ENCODE measurements around the gene OTX2. TPM values are rescaled to one million over a fixed set of nuclear protein-coding genes. Genes with fewer than 3 reads are reported as not detected.
A peak's percentile ranks its signal among the peaks of the same experiment; 100 is the strongest.

The OTX2 gene
- total and polyA plus RNA-seq, 2 experiments from 2014 or later = 16.5 to 23.9 TPM

DNA sequence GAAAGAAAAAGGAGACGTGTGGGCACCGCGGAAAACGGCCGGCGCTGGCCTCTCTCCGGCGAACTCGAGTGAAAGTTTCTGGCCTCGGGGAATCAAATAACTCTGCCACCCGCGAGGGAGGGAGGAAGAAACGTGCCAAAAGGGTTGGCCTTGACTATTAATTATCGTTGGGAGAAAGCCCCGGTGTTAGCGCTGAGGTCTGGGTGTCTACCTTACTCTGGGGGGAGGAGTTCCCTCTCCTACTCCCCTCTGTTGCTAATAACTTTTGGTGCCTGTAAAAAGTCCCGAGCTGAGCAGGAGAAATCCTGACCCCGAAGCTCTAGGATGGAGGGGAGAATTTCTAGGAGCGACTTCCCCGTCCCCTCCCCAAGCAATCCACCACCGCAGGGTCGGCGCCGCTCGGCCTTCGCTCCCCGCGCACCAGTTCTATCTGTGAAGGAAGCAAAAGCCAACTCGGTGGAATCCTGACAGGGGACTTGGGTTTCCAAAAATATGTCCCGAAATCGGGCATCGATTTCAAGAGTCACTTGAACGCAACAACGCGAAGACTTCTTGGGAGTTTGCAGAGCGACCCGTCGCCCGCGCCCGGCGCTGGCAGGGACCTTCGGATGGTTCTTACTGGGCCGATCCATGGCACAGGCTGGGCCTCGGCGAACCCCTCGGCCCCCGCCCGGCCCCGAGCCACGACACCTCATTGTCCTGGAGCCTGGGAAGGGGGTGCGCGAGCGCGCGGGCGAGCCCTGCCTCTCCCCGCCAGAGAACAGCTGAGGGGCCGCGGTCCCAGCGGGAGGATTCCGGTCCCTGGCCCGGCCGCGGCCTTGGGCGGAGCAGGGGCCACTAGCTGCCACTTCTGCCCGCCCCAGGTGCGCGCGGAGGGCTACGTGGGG, 1.7 kb downstream of the OTX2 start:
- Histone ChIP-seq H3K36me3 (ENCODE audit: insufficient read depth) (no peaks in the 10 kb centered on the region), H3K27ac (ENCODE audit: low read depth) (no peak overlapping the region), H2AFZ (peak overlapping the region; percentile 72), H4K20me1 (replicated peaks; ENCODE audit: insufficient read depth) (no peaks in the 10 kb centered on the region), H3K27me3 (ENCODE audit: insufficient read depth) (peaks cover 82% of the 10 kb centered on the region), H3K4me1 (ENCODE audit: insufficient read depth) (peaks cover 42% of the 10 kb centered on the region), H3F3A (replicated peaks; ENCODE audit: low read depth) (peaks cover 22% of the 10 kb centered on the region; the same call in 1 of the 2 replicates), H3K4me3 (peak overlapping the region; percentile 61), H3K79me2 (replicated peaks; ENCODE audit: insufficient read depth) (peaks cover 17% of the 10 kb centered on the region), H3K9me2 (ENCODE audit: insufficient read depth) (no peaks in the 10 kb centered on the region), H3K4me2 (peak overlapping the region; percentile 89)
- peak; percentile 69 for DNase-seq (ENCODE audit: low spot score)
- Mint-ChIP-seq H3K27me3 (ENCODE audit: insufficient read depth, low read depth, poor library complexity) (peaks cover 79% of the 10 kb centered on the region), H3K36me3 (ENCODE audit: low read depth) (peaks cover 12% of the 10 kb centered on the region), H3K9me3 (no peaks in the 10 kb centered on the region; the same call in 2 of the 3 replicates), H3K4me3 (peak overlapping the region; percentile 93), H3K27ac (no peak overlapping the region), H3K4me1 (peaks cover 62% of the 10 kb centered on the region)
- ATAC-seq = peak; percentile 9
- TF ChIP-seq STAT1 (IDR thresholded peaks at IDR 0.05; ENCODE audit: unreplicated experiment) (no peak), ZNF114 (CRISPR knock-in tag; IDR thresholded peaks at IDR 0.05) (no peak), JUNB (IDR thresholded peaks at IDR 0.05; ENCODE audit: unreplicated experiment) (no peak), ZNF331 (CRISPR knock-in tag; IDR thresholded peaks at IDR 0.05; ENCODE audit: low read depth) (no peak), NANOG (IDR thresholded peaks at IDR 0.05; ENCODE audit: borderline replicate concordance) (no peak), EZH2 (IDR thresholded peaks at IDR 0.05; ENCODE audit: low read depth, unreplicated experiment) (peak; percentile 94), POLR2AphosphoS5 (IDR thresholded peaks at IDR 0.05; ENCODE audit: low read depth) (no peak), EZH2phosphoT487 (IDR thresholded peaks at IDR 0.05; ENCODE audit: unreplicated experiment) (peak; percentile 34)
- TF ChIP-seq, protein P1, sequence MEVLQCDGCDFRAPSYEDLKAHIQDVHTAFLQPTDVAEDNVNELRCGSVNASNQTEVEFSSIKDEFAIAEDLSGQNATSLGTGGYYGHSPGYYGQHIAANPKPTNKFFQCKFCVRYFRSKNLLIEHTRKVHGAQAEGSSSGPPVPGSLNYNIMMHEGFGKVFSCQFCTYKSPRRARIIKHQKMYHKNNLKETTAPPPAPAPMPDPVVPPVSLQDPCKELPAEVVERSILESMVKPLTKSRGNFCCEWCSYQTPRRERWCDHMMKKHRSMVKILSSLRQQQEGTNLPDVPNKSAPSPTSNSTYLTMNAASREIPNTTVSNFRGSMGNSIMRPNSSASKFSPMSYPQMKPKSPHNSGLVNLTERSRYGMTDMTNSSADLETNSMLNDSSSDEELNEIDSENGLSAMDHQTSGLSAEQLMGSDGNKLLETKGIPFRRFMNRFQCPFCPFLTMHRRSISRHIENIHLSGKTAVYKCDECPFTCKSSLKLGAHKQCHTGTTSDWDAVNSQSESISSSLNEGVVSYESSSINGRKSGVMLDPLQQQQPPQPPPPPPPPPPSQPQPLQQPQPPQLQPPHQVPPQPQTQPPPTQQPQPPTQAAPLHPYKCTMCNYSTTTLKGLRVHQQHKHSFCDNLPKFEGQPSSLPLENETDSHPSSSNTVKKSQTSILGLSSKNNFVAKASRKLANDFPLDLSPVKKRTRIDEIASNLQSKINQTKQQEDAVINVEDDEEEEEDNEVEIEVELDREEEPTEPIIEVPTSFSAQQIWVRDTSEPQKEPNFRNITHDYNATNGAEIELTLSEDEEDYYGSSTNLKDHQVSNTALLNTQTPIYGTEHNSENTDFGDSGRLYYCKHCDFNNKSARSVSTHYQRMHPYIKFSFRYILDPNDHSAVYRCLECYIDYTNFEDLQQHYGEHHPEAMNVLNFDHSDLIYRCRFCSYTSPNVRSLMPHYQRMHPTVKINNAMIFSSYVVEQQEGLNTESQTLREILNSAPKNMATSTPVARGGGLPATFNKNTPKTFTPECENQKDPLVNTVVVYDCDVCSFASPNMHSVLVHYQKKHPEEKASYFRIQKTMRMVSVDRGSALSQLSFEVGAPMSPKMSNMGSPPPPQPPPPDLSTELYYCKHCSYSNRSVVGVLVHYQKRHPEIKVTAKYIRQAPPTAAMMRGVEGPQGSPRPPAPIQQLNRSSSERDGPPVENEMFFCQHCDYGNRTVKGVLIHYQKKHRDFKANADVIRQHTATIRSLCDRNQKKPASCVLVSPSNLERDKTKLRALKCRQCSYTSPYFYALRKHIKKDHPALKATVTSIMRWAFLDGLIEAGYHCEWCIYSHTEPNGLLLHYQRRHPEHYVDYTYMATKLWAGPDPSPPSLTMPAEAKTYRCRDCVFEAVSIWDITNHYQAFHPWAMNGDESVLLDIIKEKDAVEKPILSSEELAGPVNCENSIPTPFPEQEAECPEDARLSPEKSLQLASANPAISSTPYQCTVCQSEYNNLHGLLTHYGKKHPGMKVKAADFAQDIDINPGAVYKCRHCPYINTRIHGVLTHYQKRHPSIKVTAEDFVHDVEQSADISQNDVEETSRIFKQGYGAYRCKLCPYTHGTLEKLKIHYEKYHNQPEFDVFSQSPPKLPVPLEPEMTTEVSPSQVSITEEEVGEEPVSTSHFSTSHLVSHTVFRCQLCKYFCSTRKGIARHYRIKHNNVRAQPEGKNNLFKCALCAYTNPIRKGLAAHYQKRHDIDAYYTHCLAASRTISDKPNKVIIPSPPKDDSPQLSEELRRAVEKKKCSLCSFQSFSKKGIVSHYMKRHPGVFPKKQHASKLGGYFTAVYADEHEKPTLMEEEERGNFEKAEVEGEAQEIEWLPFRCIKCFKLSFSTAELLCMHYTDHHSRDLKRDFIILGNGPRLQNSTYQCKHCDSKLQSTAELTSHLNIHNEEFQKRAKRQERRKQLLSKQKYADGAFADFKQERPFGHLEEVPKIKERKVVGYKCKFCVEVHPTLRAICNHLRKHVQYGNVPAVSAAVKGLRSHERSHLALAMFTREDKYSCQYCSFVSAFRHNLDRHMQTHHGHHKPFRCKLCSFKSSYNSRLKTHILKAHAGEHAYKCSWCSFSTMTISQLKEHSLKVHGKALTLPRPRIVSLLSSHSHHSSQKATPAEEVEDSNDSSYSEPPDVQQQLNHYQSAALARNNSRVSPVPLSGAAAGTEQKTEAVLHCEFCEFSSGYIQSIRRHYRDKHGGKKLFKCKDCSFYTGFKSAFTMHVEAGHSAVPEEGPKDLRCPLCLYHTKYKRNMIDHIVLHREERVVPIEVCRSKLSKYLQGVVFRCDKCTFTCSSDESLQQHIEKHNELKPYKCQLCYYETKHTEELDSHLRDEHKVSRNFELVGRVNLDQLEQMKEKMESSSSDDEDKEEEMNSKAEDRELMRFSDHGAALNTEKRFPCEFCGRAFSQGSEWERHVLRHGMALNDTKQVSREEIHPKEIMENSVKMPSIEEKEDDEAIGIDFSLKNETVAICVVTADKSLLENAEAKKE (CRISPR knock-in tag; IDR thresholded peaks at IDR 0.05) = no peak
